ENCODE data around the gene ARF4. TPM values are rescaled to one million over a fixed set of nuclear protein-coding genes. Genes with fewer than 3 reads are reported as not detected.

ARF4 gene
- 275 and 396 TPM in 2 replicates for total RNA-seq (2022)
- Bru-seq, nascent RNA = percentile 98 among the genes with signal in this experiment
- BruChase-seq, experiment 1, labeled RNA remaining after a 6-hour chase = percentile 99 among the genes with signal in this experiment
- BruChase-seq, experiment 2, labeled RNA remaining after a 2-hour chase = percentile 98 among the genes with signal in this experiment
- long read RNA-seq, transcript ARF4-206 (4 exons, 1,360 nt) = minor isoform, 5 of 868 reads
- long read RNA-seq, transcript ARF4-204 (6 exons, 1,601 nt) = minor isoform, 5 of 868 reads
- long read RNA-seq, transcript ARF4-201 (6 exons, 1,660 nt) = major isoform, 834 of 868 reads
- long read RNA-seq, partial matches to known transcripts = 8 of 868 reads
- long read RNA-seq, other reads (novel, unspliced or antisense) = 16 of 868 reads

DNA sequence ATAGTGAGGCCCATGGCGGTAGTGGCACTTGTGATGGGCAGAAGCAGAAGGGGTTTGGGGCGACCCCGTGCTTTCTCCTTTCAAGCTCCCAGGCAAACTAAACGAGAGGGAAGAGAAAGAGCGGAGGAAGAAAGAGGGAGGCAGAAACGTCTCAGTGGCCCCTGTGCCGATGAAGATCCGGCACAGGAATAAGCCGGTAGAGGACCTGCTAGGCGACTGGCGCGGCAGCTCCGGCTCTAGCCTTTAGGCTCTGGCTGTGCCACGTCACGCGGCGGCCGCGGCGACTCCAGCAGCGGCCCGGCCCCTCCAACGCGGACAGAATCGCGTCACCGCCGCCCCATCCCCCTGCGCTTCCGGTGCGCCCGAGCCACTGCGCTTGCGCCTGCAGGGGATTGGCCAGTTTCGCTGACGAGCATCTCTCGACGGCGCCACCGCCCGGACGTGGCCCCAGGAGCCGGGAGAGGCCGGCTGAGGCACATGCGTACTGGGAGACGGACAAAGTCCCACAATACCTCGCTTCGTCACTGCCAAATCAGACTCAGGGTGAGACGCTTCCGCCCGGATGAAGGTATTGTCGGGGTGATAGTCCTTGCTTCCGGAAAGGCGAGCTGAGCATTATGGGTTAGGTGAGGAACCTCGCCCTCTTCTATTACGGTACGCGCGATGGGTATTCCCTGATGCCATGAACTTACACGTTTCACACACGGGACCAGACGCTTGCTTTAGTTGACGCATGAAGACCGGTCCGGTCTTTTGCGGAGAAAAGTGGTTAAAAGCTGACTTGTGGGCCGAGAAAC is at the start of gene ARF4:
Gene ARF4 (minus strand): TSS at position 218 of the 797 bp plus-strand sequence. CDS start 204 bp downstream, at position 14.
- intact Hi-C loops (cut with micrococcal nuclease) = loop anchor here (2.0 to 5.0 kb wide), 2 partner anchors 40 to 159 kb away; partner anchors contain the start of genes PDE12 and SLMAP
- H3K9me3 Mint-ChIP-seq (ENCODE audit: unreplicated experiment) = no peaks in the 10 kb centered on the region
- CTCF ChIA-PET = interaction anchor here (0.8 to 2.1 kb wide), 5 partner anchors 19 to 412 kb away, joined by 3 to 6 read pairs (median 3); partner anchors contain the start of gene PDE12
- H3K27me3 Mint-ChIP-seq (ENCODE audit: insufficient read depth, unreplicated experiment) = no peaks in the 10 kb centered on the region
- BruUV-seq (replicated peaks) = no TSS peak
- DNase-seq (ENCODE audit: unreplicated experiment) = peak; percentile 100
- POLR2A ChIA-PET = interaction anchor here (0.6 to 8.0 kb wide), 42 partner anchors 11 to 904 kb away, joined by 3 to 153 read pairs (median 4); partner anchors contain the start of genes APPL1, DENND6A, PDE12 and SLMAP
- H3K4me1 Mint-ChIP-seq (ENCODE audit: insufficient read depth, unreplicated experiment) = peaks cover 31% of the 10 kb centered on the region
- H3K4me3 Mint-ChIP-seq (ENCODE audit: unreplicated experiment) = peak within 1 kb of the TSS; percentile 86
- H3K27ac Mint-ChIP-seq (ENCODE audit: low read depth, unreplicated experiment) = peak within 1 kb of the TSS; percentile 100
- peaks cover 76% of the 10 kb centered on the region for H3K36me3 Mint-ChIP-seq (ENCODE audit: insufficient read depth, unreplicated experiment)
- TF ChIP-seq, protein P1, sequence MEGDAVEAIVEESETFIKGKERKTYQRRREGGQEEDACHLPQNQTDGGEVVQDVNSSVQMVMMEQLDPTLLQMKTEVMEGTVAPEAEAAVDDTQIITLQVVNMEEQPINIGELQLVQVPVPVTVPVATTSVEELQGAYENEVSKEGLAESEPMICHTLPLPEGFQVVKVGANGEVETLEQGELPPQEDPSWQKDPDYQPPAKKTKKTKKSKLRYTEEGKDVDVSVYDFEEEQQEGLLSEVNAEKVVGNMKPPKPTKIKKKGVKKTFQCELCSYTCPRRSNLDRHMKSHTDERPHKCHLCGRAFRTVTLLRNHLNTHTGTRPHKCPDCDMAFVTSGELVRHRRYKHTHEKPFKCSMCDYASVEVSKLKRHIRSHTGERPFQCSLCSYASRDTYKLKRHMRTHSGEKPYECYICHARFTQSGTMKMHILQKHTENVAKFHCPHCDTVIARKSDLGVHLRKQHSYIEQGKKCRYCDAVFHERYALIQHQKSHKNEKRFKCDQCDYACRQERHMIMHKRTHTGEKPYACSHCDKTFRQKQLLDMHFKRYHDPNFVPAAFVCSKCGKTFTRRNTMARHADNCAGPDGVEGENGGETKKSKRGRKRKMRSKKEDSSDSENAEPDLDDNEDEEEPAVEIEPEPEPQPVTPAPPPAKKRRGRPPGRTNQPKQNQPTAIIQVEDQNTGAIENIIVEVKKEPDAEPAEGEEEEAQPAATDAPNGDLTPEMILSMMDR (IDR thresholded peaks at IDR 0.05; ENCODE audit: unreplicated experiment) = no peak

DNA sequence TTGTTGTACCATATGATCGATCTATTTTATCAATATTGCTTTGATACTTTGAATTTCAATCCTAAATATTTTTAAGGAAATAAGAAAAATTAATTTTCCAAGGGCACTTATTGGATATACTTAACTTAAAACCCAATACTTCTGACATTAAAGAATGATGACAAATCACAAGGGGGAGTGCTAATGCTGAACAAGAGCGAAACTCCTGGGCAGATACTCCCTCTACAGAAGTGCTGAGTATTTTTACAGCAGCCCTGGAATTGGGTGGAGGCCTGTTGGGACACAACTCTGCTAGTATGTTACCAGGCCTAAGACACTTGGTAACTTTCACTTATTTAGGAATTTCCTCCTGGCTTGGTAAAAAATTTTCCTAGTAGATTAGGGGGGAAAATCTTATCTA is 49.6 kb upstream of the ARF4 start:
- peak; percentile 36 for DNase-seq (ENCODE audit: unreplicated experiment)
- Mint-ChIP-seq H3K27ac (ENCODE audit: low read depth, unreplicated experiment) (peak overlapping the region; percentile 80), H3K27me3 (ENCODE audit: insufficient read depth, unreplicated experiment) (no peaks in the 10 kb centered on the region), H3K4me1 (ENCODE audit: insufficient read depth, unreplicated experiment) (peaks cover 10% of the 10 kb centered on the region), H3K9me3 (ENCODE audit: unreplicated experiment) (peaks cover 10% of the 10 kb centered on the region), H3K36me3 (ENCODE audit: insufficient read depth, unreplicated experiment) (peaks cover 74% of the 10 kb centered on the region), H3K4me3 (ENCODE audit: unreplicated experiment) (no peak overlapping the region)
- ChIA-PET POLR2A (interaction anchor here (0.6 to 1.6 kb wide), 4 partner anchors 12 to 180 kb away, joined by 3 to 5 read pairs (median 4); partner anchors contain the start of gene SLMAP), CTCF (interaction anchor here (0.8 to 1.9 kb wide), 4 partner anchors 31 to 206 kb away, joined by 3 to 9 read pairs (median 6); no protein-coding TSS in a partner anchor)
- TF ChIP-seq, protein P1 (IDR thresholded peaks at IDR 0.05; ENCODE audit: unreplicated experiment) = peak; percentile 23
- intact Hi-C loops (cut with micrococcal nuclease) = loop anchor here (1.0 kb wide), 3 partner anchors 111 to 207 kb away; no protein-coding TSS in a partner anchor
- BruUV-seq (replicated peaks) = no TSS peak

DNA sequence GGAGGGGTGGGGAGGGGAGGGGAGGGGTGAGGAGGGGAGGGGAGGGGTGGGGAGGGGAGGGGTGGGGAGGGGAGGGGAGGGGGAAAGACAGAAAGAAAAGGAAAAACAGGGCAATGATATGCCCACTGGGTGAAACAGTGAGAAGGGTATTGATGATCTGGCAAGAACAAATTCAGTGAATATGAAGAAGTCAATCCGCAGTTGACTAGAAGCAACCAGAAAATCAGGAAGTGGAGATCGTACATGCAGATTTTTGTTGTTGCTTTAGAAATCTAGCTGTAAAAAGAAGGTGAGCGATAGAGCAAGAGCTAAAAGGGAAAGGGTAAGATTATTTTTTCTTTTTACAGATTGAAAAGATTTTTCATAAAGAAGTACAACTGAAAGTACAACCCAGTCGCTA is 47.6 kb upstream of the ARF4 start:
- CTCF ChIA-PET = interaction anchor here (0.7 to 2.1 kb wide), 6 partner anchors 108 to 247 kb away, joined by 3 to 8 read pairs (median 4); partner anchors contain the start of gene SLMAP
- Mint-ChIP-seq H3K27ac (ENCODE audit: low read depth, unreplicated experiment) (no peak overlapping the region), H3K27me3 (ENCODE audit: insufficient read depth, unreplicated experiment) (no peaks in the 10 kb centered on the region), H3K9me3 (ENCODE audit: unreplicated experiment) (peaks cover 10% of the 10 kb centered on the region), H3K4me3 (ENCODE audit: unreplicated experiment) (no peak overlapping the region), H3K36me3 (ENCODE audit: insufficient read depth, unreplicated experiment) (peaks cover 67% of the 10 kb centered on the region), H3K4me1 (ENCODE audit: insufficient read depth, unreplicated experiment) (peaks cover 10% of the 10 kb centered on the region)
- DNase-seq (ENCODE audit: unreplicated experiment) = no peak
- BruUV-seq (replicated peaks) = no TSS peak
- intact Hi-C loops (cut with micrococcal nuclease) = no loop called here
- TF ChIP-seq, protein P1 (IDR thresholded peaks at IDR 0.05; ENCODE audit: unreplicated experiment) = no peak
- POLR2A ChIA-PET = interaction anchor here (1.0 to 1.4 kb wide), 3 partner anchors 18 to 181 kb away, joined by 3 to 6 read pairs (median 4); no protein-coding TSS in a partner anchor

Data from MCF 10A (cell line).